GM12873 (cell line): ENCODE data around the gene LRRC74B.

Experiments
- CTCF ChIP-seq: IDR thresholded peaks from 2 replicates; pipeline ENCODE4 v1.5.1; 2012; ENCODE audit warnings: low read depth, mild to moderate bottlenecking, moderate library complexity, low read length, control low read depth; ENCODE audit not compliant: insufficient read depth; ENCODE audit errors: missing control alignments

LRRC74B gene

DNA sequence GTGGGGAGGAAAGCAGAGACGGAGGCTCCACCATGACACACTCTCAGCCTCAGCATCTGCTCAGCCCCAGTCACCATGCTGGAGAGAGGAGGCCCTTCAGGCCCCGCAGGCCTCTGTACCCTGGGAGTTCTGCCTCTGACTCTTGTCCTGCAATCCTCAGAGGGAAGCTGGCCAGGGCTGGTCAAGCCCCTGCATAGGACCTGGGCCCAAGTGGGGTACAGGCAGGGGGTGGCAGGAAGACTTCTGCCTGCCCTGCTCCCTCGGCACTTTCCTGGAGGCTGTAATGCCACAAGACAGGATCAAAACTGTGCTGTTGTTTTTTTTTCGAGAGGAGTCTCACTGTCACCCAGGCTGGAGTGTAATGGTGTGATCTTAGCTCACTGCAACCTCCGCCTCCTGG, 33.7 kb downstream of the LRRC74B start:
- TF ChIP-seq CTCF, result no peak

DNA sequence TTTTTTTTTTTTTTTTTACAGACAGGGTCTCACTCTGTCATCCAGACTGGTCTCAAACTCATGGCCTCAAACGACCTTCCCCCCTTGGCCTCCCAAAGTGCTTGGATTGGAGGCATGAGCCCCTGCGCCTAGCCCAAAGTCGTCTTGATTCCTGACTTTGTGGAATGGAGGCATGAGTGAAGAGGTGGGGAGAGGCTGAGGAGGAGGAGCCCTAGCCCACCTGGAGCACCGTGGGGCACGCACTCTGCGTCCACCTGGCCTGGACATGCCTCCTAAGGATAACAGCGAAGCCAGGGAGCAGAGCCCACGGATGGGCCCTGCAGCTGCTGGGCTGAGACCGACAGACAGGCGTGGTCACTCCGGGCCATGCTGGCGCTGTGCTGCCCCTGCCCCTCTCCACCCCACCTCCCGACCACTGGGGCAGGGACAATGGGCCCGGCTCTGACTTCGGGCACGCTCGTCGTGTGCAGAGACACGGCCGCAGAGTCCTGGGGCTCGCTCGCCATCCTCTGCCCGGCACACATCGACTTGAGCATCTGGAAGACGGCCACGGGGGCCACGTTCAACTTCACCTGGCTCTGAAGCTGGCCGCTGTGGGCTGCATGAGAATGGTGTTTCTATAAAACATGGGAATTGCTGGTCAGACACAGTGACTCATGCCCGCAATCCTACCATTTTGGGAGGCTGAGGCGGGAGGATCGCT, 34.8 kb downstream of the LRRC74B start:
- TF ChIP-seq CTCF, result no peak

- no peak for TF ChIP-seq CTCF
These were observed 36.5 kb downstream of the LRRC74B start for GRCh38 chr22:21082248-21082647.

DNA sequence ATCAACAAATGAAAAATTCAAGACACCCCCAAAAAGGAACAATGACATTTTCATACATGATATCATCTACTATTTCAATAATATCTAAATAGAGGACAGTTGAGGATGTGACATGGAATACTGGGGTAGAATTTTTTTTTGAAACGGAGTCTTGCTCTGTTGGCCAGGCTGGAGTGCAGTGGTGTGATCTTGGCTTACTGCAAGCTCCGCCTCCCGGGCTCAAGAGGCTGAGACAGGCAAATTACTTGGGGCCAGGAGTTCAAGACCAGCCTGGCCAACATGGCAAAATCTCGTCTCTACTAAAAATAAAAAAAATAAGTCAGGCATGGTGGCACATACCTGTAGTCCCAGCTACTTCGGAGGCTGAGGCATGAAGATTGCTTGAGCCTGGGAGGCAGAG, 41.4 kb downstream of the LRRC74B start:
- no peak for TF ChIP-seq CTCF

- no peak for TF ChIP-seq CTCF
These were observed 47.2 kb downstream of the LRRC74B start for GRCh38 chr22:21092797-21093554.

- TF ChIP-seq CTCF, result no peak
These were observed 49.4 kb downstream of the LRRC74B start for GRCh38 chr22:21094911-21095772.

GRCh38 chr22:21095773-21096107, 50.0 kb downstream of the LRRC74B start:
- no peak for TF ChIP-seq CTCF
